Measurements from ENCODE around the gene RPTOR.

The RPTOR gene

DNA sequence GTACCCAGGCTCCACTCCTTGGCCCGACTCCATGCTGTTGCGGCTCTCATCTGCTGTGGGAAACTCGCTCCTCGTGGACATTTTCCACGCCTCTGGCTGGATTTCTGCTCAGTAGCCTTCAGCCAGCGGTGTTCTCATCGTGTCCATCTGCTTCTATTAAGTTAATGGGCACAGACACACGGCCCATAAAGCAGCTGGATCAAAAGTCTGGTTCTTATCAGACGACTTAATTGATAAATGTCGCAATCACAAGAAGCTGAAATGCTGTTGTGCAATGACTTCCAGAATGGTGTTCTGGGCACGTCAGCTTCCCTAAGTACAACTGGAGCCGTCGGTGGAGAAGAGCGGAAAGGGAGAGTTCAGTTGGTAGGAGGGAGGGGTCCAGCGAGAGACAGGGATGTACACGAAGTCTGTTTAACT lies 235.3 kb downstream of the RPTOR start:
- DNase-seq (ENCODE audit: insufficient read length, low spot score) (no peak), FAIRE-seq (no peak)
- TF ChIP-seq POU2F2 (IDR thresholded peaks at IDR 0.05; ENCODE audit: low read depth, low read length) (no peak), TAF1 (IDR thresholded peaks at IDR 0.05; ENCODE audit: low read depth, low read length) (no peak), POLR2AphosphoS5 (IDR thresholded peaks at IDR 0.05; ENCODE audit: low read depth, low read length) (no peak), PAX5 (IDR thresholded peaks at IDR 0.05; ENCODE audit: insufficient read depth, low read length, severe bottlenecking) (no peak), SPI1 (IDR thresholded peaks at IDR 0.05; ENCODE audit: low read depth, low read length) (no peak), POLR2A (IDR thresholded peaks at IDR 0.05; ENCODE audit: low read depth, low read length) (no peak)

DNA sequence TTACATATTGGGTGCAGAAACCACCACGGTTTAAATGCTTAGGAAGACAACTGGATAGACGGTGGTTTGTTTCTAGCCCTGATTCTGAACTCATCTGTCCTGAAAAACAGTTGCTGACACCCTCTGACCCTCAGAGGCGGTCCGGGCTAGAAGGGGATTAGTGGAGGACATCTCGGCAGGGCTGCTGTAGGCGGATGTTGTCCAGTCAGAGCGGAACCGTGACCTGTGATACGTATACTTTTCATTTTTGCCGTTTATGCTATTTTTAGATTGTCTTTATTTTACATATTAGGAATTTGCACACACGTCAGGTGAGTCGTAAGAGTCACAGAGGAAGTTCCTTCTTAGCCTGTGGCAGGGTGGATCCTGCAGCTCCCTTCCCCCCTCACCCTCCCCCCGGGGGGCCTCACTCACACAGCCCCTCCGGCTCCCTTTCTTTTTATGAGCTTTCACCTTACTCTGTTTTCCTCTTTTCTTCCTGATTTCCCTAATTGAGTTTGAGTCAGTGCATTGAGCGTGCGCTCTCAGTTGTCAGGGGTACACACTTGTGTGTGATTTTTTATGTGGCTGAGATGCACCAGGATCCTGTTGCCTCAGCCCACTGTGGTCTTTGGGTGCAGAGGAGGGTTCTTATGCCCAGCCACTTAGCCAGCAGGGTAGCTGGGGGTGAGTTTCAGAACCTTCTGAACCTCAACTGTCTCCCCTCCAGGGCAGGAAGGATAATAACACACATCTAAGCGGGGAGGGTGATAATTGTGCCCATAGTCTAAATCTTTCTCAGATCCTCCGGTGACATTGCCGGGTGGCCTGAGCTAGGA lies 236.0 kb downstream of the RPTOR start:
- DNase-seq (ENCODE audit: insufficient read length, low spot score) (no peak), FAIRE-seq (peak; percentile 66)
- TF ChIP-seq PAX5 (IDR thresholded peaks at IDR 0.05; ENCODE audit: insufficient read depth, low read length, severe bottlenecking): peak; percentile 82
- TF ChIP-seq SPI1 (IDR thresholded peaks at IDR 0.05; ENCODE audit: low read depth, low read length): peak; percentile 48
- 0 out of 2 replicates have a peak, but pooled peaks have one; percentile 21 for TF ChIP-seq POLR2AphosphoS5 (IDR thresholded peaks at IDR 0.05; ENCODE audit: low read depth, low read length)
- TF ChIP-seq POLR2A (IDR thresholded peaks at IDR 0.05; ENCODE audit: low read depth, low read length): no peak
- TF ChIP-seq TAF1 (IDR thresholded peaks at IDR 0.05; ENCODE audit: low read depth, low read length): no peak
- peak; percentile 51; the same call in 1 of the 2 replicates for TF ChIP-seq POU2F2 (IDR thresholded peaks at IDR 0.05; ENCODE audit: low read depth, low read length)

DNA sequence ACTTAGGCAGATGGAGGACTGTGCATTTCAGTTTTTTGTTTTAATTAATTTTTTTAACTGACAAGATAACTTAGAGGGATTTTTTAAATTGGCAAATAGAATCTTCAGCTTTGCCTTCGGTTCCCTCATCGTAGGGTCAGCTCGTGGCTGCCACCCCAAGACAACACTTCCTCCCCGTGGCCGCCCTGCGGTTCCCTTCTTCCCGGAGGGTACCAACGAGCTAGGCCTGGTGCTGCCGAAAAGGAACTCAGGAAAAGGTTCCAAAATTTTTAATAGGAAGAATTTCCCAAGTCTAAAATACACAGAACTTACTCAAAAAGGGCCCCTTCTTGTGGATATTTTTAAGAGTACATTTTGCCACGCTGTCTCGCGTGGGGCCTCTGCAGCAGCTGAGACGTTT lies 236.6 kb downstream of the RPTOR start:
- DNase-seq (ENCODE audit: insufficient read length, low spot score) (no peak), FAIRE-seq (no peak)
- TF ChIP-seq SPI1 (IDR thresholded peaks at IDR 0.05; ENCODE audit: low read depth, low read length): no peak
- TF ChIP-seq POLR2AphosphoS5 (IDR thresholded peaks at IDR 0.05; ENCODE audit: low read depth, low read length): no peak
- no peak for TF ChIP-seq PAX5 (IDR thresholded peaks at IDR 0.05; ENCODE audit: insufficient read depth, low read length, severe bottlenecking)
- TF ChIP-seq POU2F2 (IDR thresholded peaks at IDR 0.05; ENCODE audit: low read depth, low read length): no peak
- TF ChIP-seq TAF1 (IDR thresholded peaks at IDR 0.05; ENCODE audit: low read depth, low read length): no peak
- no peak for TF ChIP-seq POLR2A (IDR thresholded peaks at IDR 0.05; ENCODE audit: low read depth, low read length)

DNA sequence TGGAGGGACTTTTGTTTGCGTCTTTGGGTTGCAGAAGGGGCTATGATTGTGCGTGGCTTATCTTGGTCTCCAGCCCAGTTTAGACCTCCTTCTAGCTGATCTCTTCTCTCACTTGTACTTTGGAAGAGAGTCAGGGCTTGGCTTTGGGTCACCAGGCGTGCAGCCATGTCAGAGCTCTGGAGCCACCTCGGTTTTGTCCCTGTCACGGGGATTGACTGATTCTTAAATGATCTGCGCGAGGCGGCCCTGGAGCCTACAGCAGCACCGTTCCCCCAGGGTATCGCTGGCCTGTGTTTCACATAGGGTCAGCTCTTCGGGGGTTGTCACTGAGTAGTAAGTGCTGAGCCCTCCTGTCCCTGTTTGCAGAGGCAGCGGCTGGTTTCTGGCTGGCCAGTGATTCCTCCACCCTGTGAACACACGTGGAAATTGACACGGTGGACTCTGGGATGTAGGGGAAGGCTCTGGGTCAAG lies 237.2 kb downstream of the RPTOR start:
- DNase-seq (ENCODE audit: insufficient read length, low spot score) (no peak), FAIRE-seq (no peak)
- TF ChIP-seq PAX5 (IDR thresholded peaks at IDR 0.05; ENCODE audit: insufficient read depth, low read length, severe bottlenecking) (no peak), SPI1 (IDR thresholded peaks at IDR 0.05; ENCODE audit: low read depth, low read length) (no peak), TAF1 (IDR thresholded peaks at IDR 0.05; ENCODE audit: low read depth, low read length) (no peak), POU2F2 (IDR thresholded peaks at IDR 0.05; ENCODE audit: low read depth, low read length) (no peak)

- no peak for DNase-seq (ENCODE audit: insufficient read length, low spot score)
- peak; percentile 75 for FAIRE-seq
- TF ChIP-seq TAF1 (IDR thresholded peaks at IDR 0.05; ENCODE audit: low read depth, low read length): no peak
- TF ChIP-seq POU2F2 (IDR thresholded peaks at IDR 0.05; ENCODE audit: low read depth, low read length): no peak
Observed at GRCh38 chr17:80782536-80783427, 238.1 kb downstream of the RPTOR start.

DNA sequence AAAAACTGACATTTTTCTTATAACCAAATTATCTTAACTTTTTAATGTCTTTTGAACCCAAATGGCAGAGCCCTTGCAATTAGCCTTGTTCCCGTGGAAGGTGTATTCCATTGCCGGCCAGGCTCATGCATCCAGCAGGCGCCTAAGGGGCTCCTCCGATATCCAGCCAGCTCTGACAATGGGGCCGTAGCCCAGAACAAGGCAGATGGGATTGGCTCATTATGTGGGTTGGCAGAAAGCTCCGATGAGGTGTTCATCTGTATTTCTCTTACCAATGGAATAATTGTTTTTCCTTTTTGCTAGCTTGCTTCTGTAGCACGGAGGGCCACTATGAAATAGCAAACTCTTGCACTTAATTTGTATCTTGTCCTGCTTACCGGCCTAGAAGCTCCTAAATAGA lies 238.8 kb downstream of the RPTOR start:
- TF ChIP-seq PAX5 (IDR thresholded peaks at IDR 0.05; ENCODE audit: insufficient read depth, low read length, severe bottlenecking): no peak
- TF ChIP-seq POLR2AphosphoS5 (IDR thresholded peaks at IDR 0.05; ENCODE audit: low read depth, low read length): no peak
- no peak for TF ChIP-seq POLR2A (IDR thresholded peaks at IDR 0.05; ENCODE audit: low read depth, low read length)
- TF ChIP-seq SPI1 (IDR thresholded peaks at IDR 0.05; ENCODE audit: low read depth, low read length): no peak
- TF ChIP-seq TAF1 (IDR thresholded peaks at IDR 0.05; ENCODE audit: low read depth, low read length): no peak
- TF ChIP-seq POU2F2 (IDR thresholded peaks at IDR 0.05; ENCODE audit: low read depth, low read length): no peak
- DNase-seq (ENCODE audit: insufficient read length, low spot score) (no peak), FAIRE-seq (no peak)

- DNase-seq (ENCODE audit: insufficient read length, low spot score) (no peak), FAIRE-seq (no peak)
- TF ChIP-seq PAX5 (IDR thresholded peaks at IDR 0.05; ENCODE audit: insufficient read depth, low read length, severe bottlenecking): no peak
- no peak for TF ChIP-seq TAF1 (IDR thresholded peaks at IDR 0.05; ENCODE audit: low read depth, low read length)
- TF ChIP-seq POLR2AphosphoS5 (IDR thresholded peaks at IDR 0.05; ENCODE audit: low read depth, low read length): no peak
- TF ChIP-seq POLR2A (IDR thresholded peaks at IDR 0.05; ENCODE audit: low read depth, low read length): no peak
- no peak for TF ChIP-seq SPI1 (IDR thresholded peaks at IDR 0.05; ENCODE audit: low read depth, low read length)
- no peak for TF ChIP-seq POU2F2 (IDR thresholded peaks at IDR 0.05; ENCODE audit: low read depth, low read length)
Observed at GRCh38 chr17:80783971-80784370, 239.3 kb downstream of the RPTOR start.

- DNase-seq (ENCODE audit: insufficient read length, low spot score): no peak
- TF ChIP-seq POU2F2 (IDR thresholded peaks at IDR 0.05; ENCODE audit: low read depth, low read length) (no peak), PAX5 (IDR thresholded peaks at IDR 0.05; ENCODE audit: insufficient read depth, low read length, severe bottlenecking) (no peak), SPI1 (IDR thresholded peaks at IDR 0.05; ENCODE audit: low read depth, low read length) (no peak), POLR2A (IDR thresholded peaks at IDR 0.05; ENCODE audit: low read depth, low read length) (no peak), POLR2AphosphoS5 (IDR thresholded peaks at IDR 0.05; ENCODE audit: low read depth, low read length) (no peak), TAF1 (IDR thresholded peaks at IDR 0.05; ENCODE audit: low read depth, low read length) (no peak)
- no peak for FAIRE-seq
Observed at GRCh38 chr17:80785477-80786178, 241.0 kb downstream of the RPTOR start.

GRCh38 chr17:80786470-80786869 lies 241.8 kb downstream of the RPTOR start:
- DNase-seq (ENCODE audit: insufficient read length, low spot score): no peak
- no peak for FAIRE-seq

More at GRCh38 chr17:80786470-80786869, 241.8 kb downstream of the RPTOR start:
- TF ChIP-seq SPI1 (IDR thresholded peaks at IDR 0.05; ENCODE audit: low read depth, low read length) (no peak), TAF1 (IDR thresholded peaks at IDR 0.05; ENCODE audit: low read depth, low read length) (no peak), POU2F2 (IDR thresholded peaks at IDR 0.05; ENCODE audit: low read depth, low read length) (no peak)

Data from GM12891 (cell line).